Measurements from ENCODE around the gene PFKFB2.

DNA sequence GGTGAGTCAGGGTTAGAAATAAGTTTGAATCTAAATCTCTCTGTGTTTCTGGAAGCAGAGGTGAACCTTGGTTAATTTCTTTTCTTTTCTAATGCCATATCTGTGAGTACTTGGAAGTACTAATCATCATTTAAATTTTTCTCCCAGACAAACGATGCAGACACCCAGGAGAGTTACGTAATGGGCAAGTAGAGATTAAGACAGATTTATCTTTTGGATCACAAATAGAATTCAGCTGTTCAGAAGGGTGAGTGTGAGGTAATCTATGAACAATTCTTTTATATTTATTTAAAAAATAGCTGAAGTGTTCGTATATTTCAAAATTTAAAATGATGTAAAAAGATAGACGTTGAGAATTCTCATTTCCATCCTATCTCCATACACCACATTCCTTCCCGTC lies 62.2 kb downstream of the PFKFB2 start:
- TF ChIP-seq CBFB (CRISPR knock-in tag; IDR thresholded peaks at IDR 0.05; ENCODE audit: low read depth) = no peak
- TF ChIP-seq, protein P1, sequence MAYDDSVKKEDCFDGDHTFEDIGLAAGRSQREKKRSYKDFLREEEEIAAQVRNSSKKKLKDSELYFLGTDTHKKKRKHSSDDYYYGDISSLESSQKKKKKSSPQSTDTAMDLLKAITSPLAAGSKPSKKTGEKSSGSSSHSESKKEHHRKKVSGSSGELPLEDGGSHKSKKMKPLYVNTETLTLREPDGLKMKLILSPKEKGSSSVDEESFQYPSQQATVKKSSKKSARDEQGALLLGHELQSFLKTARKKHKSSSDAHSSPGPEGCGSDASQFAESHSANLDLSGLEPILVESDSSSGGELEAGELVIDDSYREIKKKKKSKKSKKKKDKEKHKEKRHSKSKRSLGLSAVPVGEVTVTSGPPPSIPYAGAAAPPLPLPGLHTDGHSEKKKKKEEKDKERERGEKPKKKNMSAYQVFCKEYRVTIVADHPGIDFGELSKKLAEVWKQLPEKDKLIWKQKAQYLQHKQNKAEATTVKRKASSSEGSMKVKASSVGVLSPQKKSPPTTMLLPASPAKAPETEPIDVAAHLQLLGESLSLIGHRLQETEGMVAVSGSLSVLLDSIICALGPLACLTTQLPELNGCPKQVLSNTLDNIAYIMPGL (CRISPR knock-in tag; IDR thresholded peaks at IDR 0.05) = no peak
- TF ChIP-seq ETV6 (CRISPR knock-in tag; IDR thresholded peaks at IDR 0.05) = no peak
- TF ChIP-seq ELF4 (CRISPR knock-in tag; IDR thresholded peaks at IDR 0.05; ENCODE audit: low read depth) = no peak
- TF ChIP-seq ZNF423 (CRISPR knock-in tag; IDR thresholded peaks at IDR 0.05) = no peak
- TF ChIP-seq, protein P2, sequence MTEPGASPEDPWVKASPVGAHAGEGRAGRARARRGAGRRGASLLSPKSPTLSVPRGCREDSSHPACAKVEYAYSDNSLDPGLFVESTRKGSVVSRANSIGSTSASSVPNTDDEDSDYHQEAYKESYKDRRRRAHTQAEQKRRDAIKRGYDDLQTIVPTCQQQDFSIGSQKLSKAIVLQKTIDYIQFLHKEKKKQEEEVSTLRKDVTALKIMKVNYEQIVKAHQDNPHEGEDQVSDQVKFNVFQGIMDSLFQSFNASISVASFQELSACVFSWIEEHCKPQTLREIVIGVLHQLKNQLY (CRISPR knock-in tag; IDR thresholded peaks at IDR 0.05) = no peak
- TF ChIP-seq, protein P3, sequence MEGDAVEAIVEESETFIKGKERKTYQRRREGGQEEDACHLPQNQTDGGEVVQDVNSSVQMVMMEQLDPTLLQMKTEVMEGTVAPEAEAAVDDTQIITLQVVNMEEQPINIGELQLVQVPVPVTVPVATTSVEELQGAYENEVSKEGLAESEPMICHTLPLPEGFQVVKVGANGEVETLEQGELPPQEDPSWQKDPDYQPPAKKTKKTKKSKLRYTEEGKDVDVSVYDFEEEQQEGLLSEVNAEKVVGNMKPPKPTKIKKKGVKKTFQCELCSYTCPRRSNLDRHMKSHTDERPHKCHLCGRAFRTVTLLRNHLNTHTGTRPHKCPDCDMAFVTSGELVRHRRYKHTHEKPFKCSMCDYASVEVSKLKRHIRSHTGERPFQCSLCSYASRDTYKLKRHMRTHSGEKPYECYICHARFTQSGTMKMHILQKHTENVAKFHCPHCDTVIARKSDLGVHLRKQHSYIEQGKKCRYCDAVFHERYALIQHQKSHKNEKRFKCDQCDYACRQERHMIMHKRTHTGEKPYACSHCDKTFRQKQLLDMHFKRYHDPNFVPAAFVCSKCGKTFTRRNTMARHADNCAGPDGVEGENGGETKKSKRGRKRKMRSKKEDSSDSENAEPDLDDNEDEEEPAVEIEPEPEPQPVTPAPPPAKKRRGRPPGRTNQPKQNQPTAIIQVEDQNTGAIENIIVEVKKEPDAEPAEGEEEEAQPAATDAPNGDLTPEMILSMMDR (IDR thresholded peaks at IDR 0.05) = no peak
- no peak for TF ChIP-seq ATF1 (CRISPR knock-in tag; IDR thresholded peaks at IDR 0.05)
- TF ChIP-seq IRF2 (CRISPR knock-in tag; IDR thresholded peaks at IDR 0.05; ENCODE audit: borderline replicate concordance, low read depth) = no peak
- TF ChIP-seq, protein P4, sequence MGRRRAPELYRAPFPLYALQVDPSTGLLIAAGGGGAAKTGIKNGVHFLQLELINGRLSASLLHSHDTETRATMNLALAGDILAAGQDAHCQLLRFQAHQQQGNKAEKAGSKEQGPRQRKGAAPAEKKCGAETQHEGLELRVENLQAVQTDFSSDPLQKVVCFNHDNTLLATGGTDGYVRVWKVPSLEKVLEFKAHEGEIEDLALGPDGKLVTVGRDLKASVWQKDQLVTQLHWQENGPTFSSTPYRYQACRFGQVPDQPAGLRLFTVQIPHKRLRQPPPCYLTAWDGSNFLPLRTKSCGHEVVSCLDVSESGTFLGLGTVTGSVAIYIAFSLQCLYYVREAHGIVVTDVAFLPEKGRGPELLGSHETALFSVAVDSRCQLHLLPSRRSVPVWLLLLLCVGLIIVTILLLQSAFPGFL (CRISPR knock-in tag; IDR thresholded peaks at IDR 0.05; ENCODE audit: borderline replicate concordance) = no peak

Measured in WTC11 (cell line).